Femur (tissue), 1 donor: ENCODE measurements around the gene CYP3A7.
"Not testable (repeated sequence)": the region's sequence is repeated elsewhere in the genome, so short reads cannot be mapped to it uniquely, and the experiment has no call there.

ENCODE experiments used
- DNase-seq: peaks from one replicate; pipeline ENCODE4 v3.0.0-alpha.2; 2017

Gene CYP3A7

GRCh38 chr7:99665312-99666012, 69.5 kb downstream of the CYP3A7 start:
- no peak for DNase-seq

GRCh38 chr7:99657879-99658278, 77.1 kb downstream of the CYP3A7 start:
- not testable (repeated sequence) for DNase-seq
